ENCODE results near the gene WWOX. TPM values are rescaled to one million over a fixed set of nuclear protein-coding genes. Genes with fewer than 3 reads are reported as not detected.
A peak's percentile ranks its signal among the peaks of the same experiment; 100 is the strongest.

WWOX gene
- total and polyA plus RNA-seq, 2 experiments from 2014 or later: 17.0 to 39.8 TPM

DNA sequence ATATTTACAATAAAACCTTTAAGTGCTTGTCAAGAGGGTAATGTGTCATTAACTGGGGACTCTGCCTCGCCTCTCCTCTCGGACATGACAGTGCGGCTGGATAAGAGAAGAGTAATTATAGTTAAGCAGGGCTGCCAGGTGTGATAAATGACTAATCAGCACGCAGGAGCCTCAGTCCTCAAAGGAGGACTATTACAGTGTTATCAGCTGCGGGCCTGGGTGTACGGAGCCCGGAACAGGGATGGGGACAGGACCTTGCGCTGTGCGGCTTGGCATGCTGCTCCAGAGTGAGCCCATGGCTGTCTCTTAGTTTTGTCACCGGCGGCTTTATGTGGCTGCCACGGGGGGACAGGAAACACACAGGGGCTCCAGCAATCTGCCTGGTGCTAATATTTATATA, 893.9 kb downstream of the WWOX start:
- Histone ChIP-seq H4K20me1 (ENCODE audit: insufficient read depth, poor library complexity, severe bottlenecking) (no peaks in the 10 kb centered on the region), H3K9me3 (ENCODE audit: low read depth) (no peaks in the 10 kb centered on the region), H3K27ac (no peak overlapping the region), H3K4me1 (ENCODE audit: insufficient read depth) (no peaks in the 10 kb centered on the region), H3K27me3 (no peaks in the 10 kb centered on the region), H2AFZ (no peak overlapping the region), H3K36me3 (replicated peaks; ENCODE audit: insufficient read depth, low read depth) (no peaks in the 10 kb centered on the region), H3K79me2 (no peaks in the 10 kb centered on the region), H3K9me2 (replicated peaks; ENCODE audit: insufficient read depth) (no peaks in the 10 kb centered on the region), H3K4me3 (no peak overlapping the region), H3K4me2 (no peak overlapping the region)
- TF ChIP-seq EZH2phosphoT487 (IDR thresholded peaks at IDR 0.05; ENCODE audit: low read depth, severe bottlenecking, unreplicated experiment) (no peak), EZH2 (IDR thresholded peaks at IDR 0.05; ENCODE audit: borderline replicate concordance) (no peak)
- DNase-seq (ENCODE audit: low spot score): peak; percentile 39
- 42% methylated on average over 12 of the region's 12 CpGs for WGBS (ENCODE audit: low lambda C conversion rate, missing lambda C conversion rate)

DNA sequence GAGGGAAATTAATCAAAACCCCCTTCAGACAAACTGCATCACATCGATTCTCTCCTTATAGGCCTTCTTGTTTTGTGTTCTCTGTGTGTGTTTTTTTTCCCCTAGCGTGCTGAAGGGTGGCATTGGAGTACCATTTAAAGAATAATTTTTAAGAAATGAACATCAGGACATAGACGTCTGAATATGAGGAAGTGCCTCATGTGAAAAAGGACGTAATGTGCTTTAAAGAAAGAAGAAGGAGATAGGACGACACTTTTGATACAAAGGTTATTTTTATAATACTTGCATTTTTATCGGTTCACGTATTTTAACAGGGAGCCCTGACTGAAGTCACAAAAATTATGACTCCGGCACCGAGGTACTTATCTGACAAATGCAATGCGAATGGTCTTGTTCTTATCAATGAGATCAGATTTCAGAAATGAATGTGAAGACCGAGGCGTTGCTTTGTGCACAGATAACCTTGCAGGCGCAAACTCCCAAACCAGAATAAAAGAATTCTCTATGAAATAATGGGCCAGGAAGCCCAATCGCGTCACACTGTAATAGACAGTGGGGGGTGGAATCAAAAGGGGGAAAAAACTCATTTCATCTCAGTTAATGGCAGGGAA, 894.8 kb downstream of the WWOX start:
- H3K27me3 ChIP-seq: no peaks in the 10 kb centered on the region
- H4K20me1 ChIP-seq (ENCODE audit: insufficient read depth, poor library complexity, severe bottlenecking): no peaks in the 10 kb centered on the region
- no peak overlapping the region for H3K4me3 ChIP-seq
- no peaks in the 10 kb centered on the region for H3K4me1 ChIP-seq (ENCODE audit: insufficient read depth)
- no peaks in the 10 kb centered on the region for H3K79me2 ChIP-seq
- H3K9me2 ChIP-seq (replicated peaks; ENCODE audit: insufficient read depth): no peaks in the 10 kb centered on the region
- H2AFZ ChIP-seq: no peak overlapping the region
- TF ChIP-seq EZH2 (IDR thresholded peaks at IDR 0.05; ENCODE audit: borderline replicate concordance): no peak
- no peak for TF ChIP-seq EZH2phosphoT487 (IDR thresholded peaks at IDR 0.05; ENCODE audit: low read depth, severe bottlenecking, unreplicated experiment)
- no peaks in the 10 kb centered on the region for H3K9me3 ChIP-seq (ENCODE audit: low read depth)
- H3K27ac ChIP-seq: no peak overlapping the region
- DNase-seq (ENCODE audit: low spot score): no peak
- WGBS (ENCODE audit: low lambda C conversion rate, missing lambda C conversion rate): 86% methylated on average over 15 of the region's 15 CpGs
- H3K4me2 ChIP-seq: no peak overlapping the region
- no peaks in the 10 kb centered on the region for H3K36me3 ChIP-seq (replicated peaks; ENCODE audit: insufficient read depth, low read depth)

DNA sequence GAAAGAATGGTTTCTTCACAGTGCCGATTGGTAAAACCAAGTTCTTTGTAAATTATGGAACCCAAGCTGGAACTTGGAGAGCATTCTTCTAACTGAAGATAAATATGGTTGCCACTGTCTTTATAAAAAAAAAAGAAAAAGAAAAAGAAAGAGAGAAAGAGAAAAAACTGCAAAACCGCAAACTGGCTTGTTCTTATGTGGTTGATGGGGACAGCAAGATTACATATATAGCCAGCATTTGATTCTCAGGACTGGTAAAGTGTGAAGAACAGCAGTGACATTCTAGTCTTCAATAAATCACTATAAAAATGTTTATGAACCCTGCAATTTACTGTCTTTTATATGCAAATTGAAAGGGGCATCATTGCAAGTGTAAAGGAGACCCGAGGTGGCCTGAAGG, 896.0 kb downstream of the WWOX start:
- Histone ChIP-seq H3K27me3 (no peaks in the 10 kb centered on the region), H3K4me3 (no peak overlapping the region), H3K9me2 (replicated peaks; ENCODE audit: insufficient read depth) (no peaks in the 10 kb centered on the region), H2AFZ (no peak overlapping the region), H3K4me1 (ENCODE audit: insufficient read depth) (no peaks in the 10 kb centered on the region), H3K79me2 (no peaks in the 10 kb centered on the region), H3K27ac (no peak overlapping the region), H4K20me1 (ENCODE audit: insufficient read depth, poor library complexity, severe bottlenecking) (no peaks in the 10 kb centered on the region), H3K4me2 (no peak overlapping the region), H3K9me3 (ENCODE audit: low read depth) (no peaks in the 10 kb centered on the region), H3K36me3 (replicated peaks; ENCODE audit: insufficient read depth, low read depth) (no peaks in the 10 kb centered on the region)
- 83% methylated on average over 3 of the region's 3 CpGs for WGBS (ENCODE audit: low lambda C conversion rate, missing lambda C conversion rate)
- DNase-seq (ENCODE audit: low spot score): no peak
- TF ChIP-seq, protein P1, sequence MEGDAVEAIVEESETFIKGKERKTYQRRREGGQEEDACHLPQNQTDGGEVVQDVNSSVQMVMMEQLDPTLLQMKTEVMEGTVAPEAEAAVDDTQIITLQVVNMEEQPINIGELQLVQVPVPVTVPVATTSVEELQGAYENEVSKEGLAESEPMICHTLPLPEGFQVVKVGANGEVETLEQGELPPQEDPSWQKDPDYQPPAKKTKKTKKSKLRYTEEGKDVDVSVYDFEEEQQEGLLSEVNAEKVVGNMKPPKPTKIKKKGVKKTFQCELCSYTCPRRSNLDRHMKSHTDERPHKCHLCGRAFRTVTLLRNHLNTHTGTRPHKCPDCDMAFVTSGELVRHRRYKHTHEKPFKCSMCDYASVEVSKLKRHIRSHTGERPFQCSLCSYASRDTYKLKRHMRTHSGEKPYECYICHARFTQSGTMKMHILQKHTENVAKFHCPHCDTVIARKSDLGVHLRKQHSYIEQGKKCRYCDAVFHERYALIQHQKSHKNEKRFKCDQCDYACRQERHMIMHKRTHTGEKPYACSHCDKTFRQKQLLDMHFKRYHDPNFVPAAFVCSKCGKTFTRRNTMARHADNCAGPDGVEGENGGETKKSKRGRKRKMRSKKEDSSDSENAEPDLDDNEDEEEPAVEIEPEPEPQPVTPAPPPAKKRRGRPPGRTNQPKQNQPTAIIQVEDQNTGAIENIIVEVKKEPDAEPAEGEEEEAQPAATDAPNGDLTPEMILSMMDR (IDR thresholded peaks at IDR 0.05; ENCODE audit: poor library complexity): no peak
- TF ChIP-seq EZH2phosphoT487 (IDR thresholded peaks at IDR 0.05; ENCODE audit: low read depth, severe bottlenecking, unreplicated experiment) (no peak), EZH2 (IDR thresholded peaks at IDR 0.05; ENCODE audit: borderline replicate concordance) (no peak)

DNA sequence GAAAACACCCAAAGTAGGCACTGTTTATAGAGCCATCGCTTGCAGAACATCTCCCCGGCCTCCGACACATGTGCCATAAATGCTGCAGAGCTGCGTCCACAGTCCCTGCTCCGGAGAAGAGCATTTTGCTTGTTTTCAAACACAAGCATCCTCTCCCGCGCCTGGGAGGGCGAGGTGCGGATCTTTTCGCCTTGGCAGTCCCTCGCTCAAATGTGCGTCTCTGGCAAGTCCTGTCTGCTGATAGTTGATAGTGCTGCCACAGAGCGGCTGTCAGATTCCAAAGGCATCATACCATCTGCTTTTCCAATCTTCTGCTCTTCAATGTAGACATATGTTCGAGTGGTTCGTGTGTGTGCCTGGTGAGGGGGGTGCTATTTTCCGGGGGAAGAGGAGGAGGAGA, 897.3 kb downstream of the WWOX start:
- H3K9me2 ChIP-seq (replicated peaks; ENCODE audit: insufficient read depth): no peaks in the 10 kb centered on the region
- H3K27me3 ChIP-seq: no peaks in the 10 kb centered on the region
- no peak for DNase-seq (ENCODE audit: low spot score)
- H2AFZ ChIP-seq: no peak overlapping the region
- H3K4me1 ChIP-seq (ENCODE audit: insufficient read depth): no peaks in the 10 kb centered on the region
- no peaks in the 10 kb centered on the region for H3K9me3 ChIP-seq (ENCODE audit: low read depth)
- no peak overlapping the region for H3K4me2 ChIP-seq
- no peaks in the 10 kb centered on the region for H4K20me1 ChIP-seq (ENCODE audit: insufficient read depth, poor library complexity, severe bottlenecking)
- TF ChIP-seq EZH2phosphoT487 (IDR thresholded peaks at IDR 0.05; ENCODE audit: low read depth, severe bottlenecking, unreplicated experiment): no peak
- TF ChIP-seq, protein P1 (IDR thresholded peaks at IDR 0.05; ENCODE audit: poor library complexity): no peak
- no peak for TF ChIP-seq EZH2 (IDR thresholded peaks at IDR 0.05; ENCODE audit: borderline replicate concordance)
- H3K79me2 ChIP-seq: no peaks in the 10 kb centered on the region
- no peak overlapping the region for H3K4me3 ChIP-seq
- H3K27ac ChIP-seq: no peak overlapping the region
- no peaks in the 10 kb centered on the region for H3K36me3 ChIP-seq (replicated peaks; ENCODE audit: insufficient read depth, low read depth)
- WGBS (ENCODE audit: low lambda C conversion rate, missing lambda C conversion rate): 93% methylated on average over 16 of the region's 16 CpGs

Measured in hepatocyte (in vitro differentiated cells).